PC-9 (cell line): ENCODE results near the gene SPAG7. TPM values are rescaled to one million over a fixed set of nuclear protein-coding genes. Genes with fewer than 3 reads are reported as not detected.

ENCODE experiments used
- BruUV-seq: library from RNA; stranded (reverse); fragments of 400-500 nt; replicated peaks from 2 replicates; lab custom pipeline; 2021; lab: Mats Ljungman, UMichigan
- CTCF ChIA-PET: fragments of 300-600 bp; sonication (Branson Sonifier 250); formaldehyde crosslinking; loops from one replicate; lab custom pipeline; 2022; ENCODE audit warnings: antibody characterized with exemption; lab: Charles Lee
- POLR2A ChIA-PET: fragments of 300-600 bp; sonication (Branson Sonifier 250); formaldehyde crosslinking; loops from one replicate; lab custom pipeline; 2022; ENCODE audit warnings: antibody characterized with exemption; ENCODE audit not compliant: unreplicated experiment; lab: Charles Lee
- DNase-seq, 2 experiments: peaks; one replicate each; pipeline versions ENCODE4 v3.0.0 to v3.0.0-alpha.2; 2015 to 2022; ENCODE audit warnings: mixed read lengths in 1 of 2
- H2AFZ ChIP-seq: fragments of 200-600 bp; sonication (generic); 2 replicates; pipeline ENCODE4 v1.8.1; 2017; ENCODE audit warnings: antibody characterized with exemption
- H3F3A ChIP-seq: fragments of 200-600 bp; sonication (generic); 2 replicates; pipeline ENCODE4 v1.8.1; 2017; ENCODE audit warnings: antibody characterized with exemption, mild to moderate bottlenecking, low read depth; ENCODE audit not compliant: insufficient read depth
- H3K27ac ChIP-seq: fragments of 200-600 bp; sonication (generic); 2 replicates; pipeline ENCODE4 v1.6.1; 2016; ENCODE audit warnings: mixed run types
- H3K27me3 ChIP-seq: fragments of 200-600 bp; sonication (generic); 2 replicates; pipeline ENCODE4 v1.6.1; 2016; ENCODE audit warnings: low read depth, mixed run types; ENCODE audit not compliant: insufficient read depth
- H3K36me3 ChIP-seq: fragments of 200-600 bp; sonication (generic); 2 replicates; pipeline ENCODE4 v1.6.1; 2016; ENCODE audit warnings: low read depth, mixed run types
- H3K4me1 ChIP-seq: fragments of 200-600 bp; sonication (generic); replicated peaks from 2 replicates; pipeline ENCODE4 v1.6.1; 2016; ENCODE audit warnings: mixed run types; ENCODE audit not compliant: insufficient read depth
- H3K4me2 ChIP-seq: fragments of 200-600 bp; sonication (generic); 2 replicates; pipeline ENCODE4 v1.6.1; 2017; ENCODE audit warnings: mixed run types
- H3K4me3 ChIP-seq: fragments of 200-600 bp; sonication (generic); 2 replicates; pipeline ENCODE4 v1.6.1; 2016; ENCODE audit warnings: mixed run types
- H3K79me2 ChIP-seq: fragments of 200-600 bp; sonication (generic); 2 replicates; pipeline ENCODE4 v1.6.1; 2017; ENCODE audit warnings: low read depth, mixed run types
- H3K9me2 ChIP-seq: fragments of 200-600 bp; sonication (generic); 2 replicates; pipeline ENCODE4 v1.8.1; 2017; ENCODE audit warnings: mild to moderate bottlenecking; ENCODE audit not compliant: insufficient read depth
- H3K9me3 ChIP-seq: fragments of 200-600 bp; sonication (generic); 2 replicates; pipeline ENCODE4 v1.8.1; 2016; ENCODE audit warnings: low read depth; ENCODE audit not compliant: insufficient read depth
- H4K20me1 ChIP-seq: fragments of 200-600 bp; sonication (generic); 2 replicates; pipeline ENCODE4 v1.8.1; 2017; ENCODE audit not compliant: insufficient read depth
- EZH2 ChIP-seq: fragments of 200-600 bp; sonication (generic); IDR thresholded peaks from 2 replicates; pipeline ENCODE4 v1.8.0; 2017; ENCODE audit warnings: antibody characterized with exemption, low read depth
- intact Hi-C: fragments of 100-400 bp; cut with micrococcal nuclease; formaldehyde crosslinking; loops from one replicate; pipeline ENCODE4 v1.10.0; 2022; ENCODE audit not compliant: unreplicated experiment
- total RNA-seq: library from RNA; stranded (reverse); gene quantifications from 2 replicates; pipeline ENCODE4 v1.2.3, GENCODE V29; 2021
- TF ChIP-seq, protein P1 (sequence below): fragments of 200-600 bp; sonication (generic); conservative IDR thresholded peaks from 2 replicates; pipeline ENCODE4 v1.6.1; 2017; ENCODE audit warnings: mixed run types, antibody characterized with exemption, mild to moderate bottlenecking, moderate library complexity

Gene SPAG7
- total RNA-seq, 1 experiment from 2014 or later = 40.4 TPM

DNA sequence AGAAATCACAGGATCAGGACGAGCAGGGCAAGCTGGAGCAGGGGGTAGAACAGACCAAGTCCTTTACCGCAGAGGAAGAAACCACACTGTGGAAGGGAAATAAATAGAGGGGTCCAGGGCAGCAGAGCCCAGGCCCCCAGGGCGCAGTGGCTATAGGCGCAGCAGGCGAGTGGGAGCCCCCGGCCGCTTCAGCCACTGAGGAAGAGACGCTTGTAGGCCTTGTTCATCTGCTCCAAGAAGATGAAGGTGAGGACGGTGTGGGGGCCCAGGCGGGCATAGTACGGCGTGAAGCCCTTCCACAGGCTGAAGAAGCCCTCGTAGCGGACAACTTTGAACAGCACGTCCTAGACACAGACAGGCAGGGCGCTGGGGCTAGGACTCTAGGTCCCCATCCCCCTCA lies 30.1 kb downstream of the SPAG7 start:
- intact Hi-C loops = no loop called here

DNA sequence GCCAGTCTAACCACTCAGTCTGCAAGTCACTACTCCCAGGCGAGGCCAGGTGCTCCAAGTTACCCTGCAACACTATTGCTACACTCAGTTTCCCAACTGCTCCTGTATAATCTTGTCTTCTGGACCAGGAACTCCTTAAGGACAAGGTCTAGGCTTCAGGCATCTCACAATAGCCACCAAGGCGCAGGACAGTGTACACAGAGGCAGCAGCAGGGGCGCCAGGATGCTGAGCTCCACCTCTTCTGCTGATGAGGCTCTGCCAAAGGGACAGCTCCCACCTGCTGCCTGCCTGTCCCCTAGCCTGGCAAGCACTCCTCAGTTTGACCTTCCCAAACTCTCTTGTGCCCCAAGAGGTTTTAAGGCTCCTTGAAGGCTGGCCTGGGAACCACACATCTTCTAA lies 31.2 kb downstream of the SPAG7 start:
- POLR2A ChIA-PET = no interaction called here
- no peak for DNase-seq
- BruUV-seq = no TSS peak

More for the DNA sequence above, 30.1 kb downstream of the SPAG7 start:
- H3K4me1 ChIP-seq = peaks cover 31% of the 10 kb centered on the region
- peaks cover 11% of the 10 kb centered on the region for H3K36me3 ChIP-seq
- ChIA-PET POLR2A (no interaction called here), CTCF (no interaction called here)
- H3K9me3 ChIP-seq = no peaks in the 10 kb centered on the region
- peaks cover 38% of the 10 kb centered on the region for H3K79me2 ChIP-seq
- H3K4me3 ChIP-seq = no peak overlapping the region
- H3K9me2 ChIP-seq = no peaks in the 10 kb centered on the region
- H3F3A ChIP-seq = peaks cover 48% of the 10 kb centered on the region
- no peak for DNase-seq
- H3K27me3 ChIP-seq = no peaks in the 10 kb centered on the region
- no peaks in the 10 kb centered on the region; the same call in 1 of the 2 replicates for H4K20me1 ChIP-seq
- TF ChIP-seq, protein P1, sequence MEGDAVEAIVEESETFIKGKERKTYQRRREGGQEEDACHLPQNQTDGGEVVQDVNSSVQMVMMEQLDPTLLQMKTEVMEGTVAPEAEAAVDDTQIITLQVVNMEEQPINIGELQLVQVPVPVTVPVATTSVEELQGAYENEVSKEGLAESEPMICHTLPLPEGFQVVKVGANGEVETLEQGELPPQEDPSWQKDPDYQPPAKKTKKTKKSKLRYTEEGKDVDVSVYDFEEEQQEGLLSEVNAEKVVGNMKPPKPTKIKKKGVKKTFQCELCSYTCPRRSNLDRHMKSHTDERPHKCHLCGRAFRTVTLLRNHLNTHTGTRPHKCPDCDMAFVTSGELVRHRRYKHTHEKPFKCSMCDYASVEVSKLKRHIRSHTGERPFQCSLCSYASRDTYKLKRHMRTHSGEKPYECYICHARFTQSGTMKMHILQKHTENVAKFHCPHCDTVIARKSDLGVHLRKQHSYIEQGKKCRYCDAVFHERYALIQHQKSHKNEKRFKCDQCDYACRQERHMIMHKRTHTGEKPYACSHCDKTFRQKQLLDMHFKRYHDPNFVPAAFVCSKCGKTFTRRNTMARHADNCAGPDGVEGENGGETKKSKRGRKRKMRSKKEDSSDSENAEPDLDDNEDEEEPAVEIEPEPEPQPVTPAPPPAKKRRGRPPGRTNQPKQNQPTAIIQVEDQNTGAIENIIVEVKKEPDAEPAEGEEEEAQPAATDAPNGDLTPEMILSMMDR = no peak
- no peak for TF ChIP-seq EZH2
- no TSS peak for BruUV-seq
- H2AFZ ChIP-seq = no peak overlapping the region
- H3K27ac ChIP-seq = no peak overlapping the region
- no peak overlapping the region for H3K4me2 ChIP-seq

DNA sequence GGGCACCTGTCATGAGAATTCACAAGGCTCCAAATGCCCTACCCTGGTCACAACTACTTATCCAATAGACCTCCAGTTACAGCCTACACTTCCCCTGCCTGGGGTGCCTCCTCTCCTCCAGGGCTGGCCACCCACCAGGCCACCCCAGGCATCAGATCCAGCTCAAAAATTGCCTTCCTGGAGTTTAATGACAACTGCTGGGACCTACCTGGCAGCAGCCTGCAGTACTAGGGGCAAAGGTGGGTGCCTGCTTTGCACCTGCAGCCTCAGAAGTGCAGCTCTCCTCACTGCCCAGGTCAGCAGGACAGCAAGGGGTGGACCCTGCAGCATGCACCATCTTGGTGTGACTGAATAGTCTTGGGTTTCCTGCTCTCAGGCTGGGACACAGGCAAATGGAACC lies 32.0 kb downstream of the SPAG7 start:
- TF ChIP-seq, protein P1 = no peak
- TF ChIP-seq EZH2 = no peak
- no peak overlapping the region for H3K27ac ChIP-seq
- peaks cover 19% of the 10 kb centered on the region for H3K79me2 ChIP-seq
- no peaks in the 10 kb centered on the region for H3K27me3 ChIP-seq
- no peak overlapping the region for H2AFZ ChIP-seq
- no peaks in the 10 kb centered on the region for H3K9me2 ChIP-seq
- no peak for DNase-seq
- H3K4me3 ChIP-seq = no peak overlapping the region
- no TSS peak for BruUV-seq
- H3F3A ChIP-seq = peaks cover 29% of the 10 kb centered on the region
- H3K4me2 ChIP-seq = no peak overlapping the region
- H3K36me3 ChIP-seq = peaks cover 5% of the 10 kb centered on the region; the same call in 1 of the 2 replicates
- H3K9me3 ChIP-seq = no peaks in the 10 kb centered on the region
- H4K20me1 ChIP-seq = no peaks in the 10 kb centered on the region
- intact Hi-C loops = no loop called here
- ChIA-PET CTCF (no interaction called here), POLR2A (no interaction called here)
- peaks cover 21% of the 10 kb centered on the region for H3K4me1 ChIP-seq

More for the DNA sequence above, 31.2 kb downstream of the SPAG7 start:
- Histone ChIP-seq H3K36me3 (peaks cover 5% of the 10 kb centered on the region; the same call in 1 of the 2 replicates), H3F3A (peaks cover 37% of the 10 kb centered on the region), H3K27me3 (no peaks in the 10 kb centered on the region), H3K4me2 (no peak overlapping the region), H2AFZ (no peak overlapping the region), H3K4me3 (no peak overlapping the region), H3K9me3 (no peaks in the 10 kb centered on the region), H3K4me1 (peaks cover 25% of the 10 kb centered on the region), H3K27ac (no peak overlapping the region), H3K79me2 (peaks cover 27% of the 10 kb centered on the region), H4K20me1 (no peaks in the 10 kb centered on the region; the same call in 1 of the 2 replicates), H3K9me2 (no peaks in the 10 kb centered on the region)
- intact Hi-C loops = no loop called here
- no peak for TF ChIP-seq EZH2
- TF ChIP-seq, protein P1 = no peak
- CTCF ChIA-PET = interaction anchor here (0.8 kb wide), 1 partner anchor 12 kb away, joined by 4 read pairs; no protein-coding TSS in a partner anchor
